HG02943 (cell line): ENCODE data around the gene KRTAP10-12.
"Not testable (repeated sequence)": the region's sequence is repeated elsewhere in the genome, so short reads cannot be mapped to it uniquely, and the experiment has no call there.

Experiments used
- ATAC-seq: cut with Tn5 transposase; IDR thresholded peaks from one replicate; pipeline ENCODE4 v1.9.1; 2021; ENCODE audit warnings: mild to moderate bottlenecking, low read depth, moderate library complexity; ENCODE audit not compliant: unreplicated experiment

Gene KRTAP10-12

GRCh38 chr21:44667612-44668011 is 29.4 kb upstream of the KRTAP10-12 start:
- ATAC-seq = no peak

DNA sequence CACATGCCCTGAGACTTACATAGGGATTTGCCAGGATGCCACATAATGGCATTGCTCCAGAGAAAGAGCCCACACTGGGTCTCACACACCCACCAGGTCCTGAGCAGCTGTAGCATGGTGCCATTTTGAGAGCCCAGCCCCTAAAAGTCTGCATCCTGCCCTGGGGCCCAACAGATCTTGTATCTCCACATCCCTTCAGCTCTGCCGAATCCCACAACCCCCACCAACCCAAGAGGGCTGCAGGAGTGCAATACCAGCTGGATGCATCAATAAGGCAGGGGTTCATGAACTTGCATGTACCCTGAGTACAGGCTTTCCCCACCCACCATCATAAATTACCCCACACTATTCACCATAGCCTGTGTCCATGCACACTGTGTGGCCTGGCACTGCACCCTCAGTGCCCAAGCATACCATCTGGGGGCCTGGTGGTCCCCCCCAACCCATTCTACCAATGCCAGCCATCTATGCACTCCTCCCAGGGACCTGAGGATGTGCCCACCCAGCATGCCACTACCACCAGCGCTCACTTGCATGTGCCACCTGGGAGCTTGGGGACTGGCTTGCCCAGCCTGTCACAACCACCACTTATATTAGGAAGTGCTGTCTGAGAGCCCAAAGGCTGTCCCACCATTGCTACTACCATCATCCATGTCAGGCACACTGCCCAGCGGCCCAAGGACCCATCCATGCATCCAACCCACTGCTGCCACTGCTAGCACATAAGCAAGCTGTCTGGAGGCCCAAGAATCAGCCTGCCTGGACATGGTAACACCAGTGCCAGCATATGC is 26.1 kb upstream of the KRTAP10-12 start:
- no peak for ATAC-seq

- ATAC-seq = no peak
Observed at GRCh38 chr21:44671911-44672310, 25.1 kb upstream of the KRTAP10-12 start.

GRCh38 chr21:44677881-44678280 is 19.1 kb upstream of the KRTAP10-12 start:
- no peak for ATAC-seq

- no peak for ATAC-seq
Observed at GRCh38 chr21:44681152-44681551, 15.8 kb upstream of the KRTAP10-12 start.

GRCh38 chr21:44681861-44682579 is 15.0 kb upstream of the KRTAP10-12 start, which contains the start of gene KRTAP12-1:
Gene KRTAP12-1 (minus strand): TSS chr21:44682163. CDS start chr21:44682123, 40 bp downstream.
- ATAC-seq = no peak

GRCh38 chr21:44682580-44683151 is 14.3 kb upstream of the KRTAP10-12 start:
- no peak for ATAC-seq

GRCh38 chr21:44684077-44684476 is 12.9 kb upstream of the KRTAP10-12 start:
- no peak for ATAC-seq

DNA sequence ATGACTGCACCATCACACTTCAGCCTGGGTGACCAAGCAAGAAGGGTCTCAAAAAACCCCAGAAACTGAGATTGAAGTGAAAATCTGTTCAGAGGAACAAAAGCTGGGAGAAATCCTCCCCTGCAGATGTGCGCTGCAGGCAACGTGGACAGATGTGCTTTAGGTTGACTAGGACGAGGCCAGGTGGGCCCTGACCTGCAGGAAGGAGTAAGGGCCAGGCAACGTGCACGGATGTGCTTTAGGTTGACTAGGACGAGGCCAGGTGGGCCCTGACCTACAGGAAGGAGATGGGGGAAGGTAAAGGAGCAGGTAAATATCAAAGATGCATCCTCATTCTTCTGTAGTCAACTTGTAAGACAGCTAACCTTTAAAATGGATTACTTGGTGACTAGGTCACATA is 12.5 kb upstream of the KRTAP10-12 start:
- ATAC-seq = no peak

- not testable (repeated sequence) for ATAC-seq
Observed at GRCh38 chr21:44685050-44685449, 11.9 kb upstream of the KRTAP10-12 start.

DNA sequence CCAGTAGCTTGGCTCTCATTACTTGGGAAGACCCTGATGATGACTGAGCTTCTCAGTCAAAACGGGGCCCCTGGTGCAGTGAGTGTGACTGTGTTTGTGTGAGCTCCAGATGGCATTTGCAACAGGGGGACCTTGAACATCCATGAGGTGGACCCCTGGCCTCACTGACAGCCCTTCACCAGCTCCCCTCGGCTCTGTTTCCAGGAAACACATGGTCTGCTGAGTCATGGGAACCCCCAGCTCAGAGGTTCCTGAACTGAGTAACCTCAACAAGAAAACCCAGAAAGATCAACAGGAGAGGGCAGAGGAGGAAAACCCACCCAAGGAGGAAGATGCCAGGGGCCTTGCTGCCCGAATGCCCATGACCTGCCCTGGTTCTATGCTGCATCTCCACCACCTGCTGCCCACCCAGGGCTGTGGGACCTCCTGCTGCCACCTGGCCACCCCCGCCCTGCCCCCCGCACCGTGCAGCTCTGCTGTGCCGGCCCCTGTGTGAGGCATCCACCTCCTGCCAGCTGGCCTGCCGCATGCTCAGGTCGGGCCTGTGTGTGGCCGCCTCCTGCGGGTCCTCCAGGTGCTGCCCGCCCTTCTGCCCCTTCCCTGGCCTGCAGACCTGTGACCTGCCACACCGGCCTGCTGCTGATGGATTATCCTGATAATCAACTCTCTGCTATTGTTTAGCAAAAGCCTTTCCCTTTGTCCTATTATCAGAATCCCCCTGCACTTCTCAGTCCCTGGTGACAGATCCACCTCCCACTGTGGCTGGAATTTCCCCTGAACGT is 10.8 kb upstream of the KRTAP10-12 start:
- ATAC-seq = no peak

DNA sequence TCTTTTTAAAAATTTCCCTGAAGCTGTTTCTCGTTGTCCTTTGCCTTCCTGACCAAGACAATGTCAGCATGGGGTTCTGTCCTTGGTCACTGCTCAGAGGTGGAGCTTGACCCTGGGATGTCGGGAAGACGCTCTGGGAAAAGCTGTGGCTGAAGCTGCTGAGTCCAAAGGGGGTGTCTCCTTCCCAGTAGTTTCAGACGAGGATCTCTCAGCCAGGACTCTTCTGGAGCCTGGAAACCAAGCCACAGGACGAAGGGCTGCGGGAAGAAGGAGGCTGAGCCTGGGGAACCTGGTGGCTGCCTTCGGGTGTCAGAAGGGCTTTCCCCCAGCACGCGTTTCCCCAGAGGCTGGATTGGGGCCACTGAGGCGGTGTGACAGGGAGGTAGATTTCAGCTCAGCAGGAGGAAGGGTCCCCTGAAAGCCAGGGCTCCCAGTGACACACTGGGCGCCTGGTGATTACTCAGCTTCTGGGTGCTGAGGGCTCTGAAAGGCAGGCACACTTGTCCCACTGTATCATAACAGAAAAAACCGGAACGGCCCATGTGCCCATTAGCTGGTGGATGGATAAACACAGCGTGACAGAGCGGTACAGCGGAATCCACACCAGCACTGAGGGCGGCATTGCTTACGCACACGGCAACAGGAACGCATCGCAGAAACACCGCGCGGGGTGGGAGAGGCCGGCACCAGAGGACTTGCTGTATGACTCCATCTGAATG is 10.0 kb upstream of the KRTAP10-12 start:
- ATAC-seq = no peak

GRCh38 chr21:44687671-44688070 is 9.3 kb upstream of the KRTAP10-12 start:
- ATAC-seq = no peak

GRCh38 chr21:44689740-44690139 is 7.2 kb upstream of the KRTAP10-12 start:
- not testable (repeated sequence) for ATAC-seq

DNA sequence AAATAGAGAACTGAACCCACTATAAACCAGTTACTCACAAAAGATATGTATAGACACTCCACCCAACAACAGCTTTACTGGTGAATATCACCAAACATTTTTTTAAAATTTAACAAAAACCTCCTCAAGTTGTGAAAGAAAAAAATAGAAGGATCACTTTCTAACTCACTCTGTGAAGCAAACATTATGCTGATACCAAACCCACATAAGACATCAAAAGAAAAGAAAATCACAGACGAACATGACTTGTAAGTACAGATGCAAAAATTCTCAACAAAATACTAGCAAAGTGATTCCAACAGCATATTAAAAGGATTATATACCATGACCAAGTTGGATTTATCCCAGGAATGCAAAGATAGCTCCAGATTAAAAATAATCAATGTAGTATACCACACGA is 5.3 kb upstream of the KRTAP10-12 start:
- ATAC-seq = no peak

DNA sequence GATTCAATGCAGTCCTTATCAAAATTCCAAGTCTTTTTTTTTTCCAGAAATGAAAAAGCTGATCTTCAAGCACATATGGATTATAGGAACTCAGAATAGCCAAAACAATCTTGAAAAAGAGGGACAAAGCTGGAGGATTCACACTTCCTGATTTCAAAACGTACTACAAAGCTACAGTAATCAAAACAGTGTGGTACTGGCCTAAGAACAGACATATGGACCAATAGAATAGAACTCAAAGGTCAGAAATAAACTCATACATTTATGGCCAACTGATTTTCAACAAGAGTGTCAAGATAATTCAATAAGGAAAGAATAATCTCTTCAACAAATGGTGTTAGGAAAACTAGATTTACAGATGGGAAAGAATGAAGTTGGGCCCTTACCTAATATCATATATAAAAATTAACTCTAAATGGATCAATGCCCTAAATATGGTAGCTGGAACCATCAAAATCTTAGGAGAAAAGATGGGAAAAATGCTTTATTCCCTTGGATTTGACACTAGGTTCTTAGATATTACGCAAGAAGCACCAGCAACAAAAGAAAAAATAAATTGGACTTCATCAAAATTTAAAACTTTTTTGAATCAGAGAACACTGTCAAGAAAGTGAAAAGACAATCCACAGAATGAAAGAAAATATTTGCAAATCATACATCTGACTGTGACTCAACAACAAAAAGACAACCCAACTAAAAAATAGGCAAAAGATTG is 4.0 kb upstream of the KRTAP10-12 start:
- ATAC-seq = no peak

- ATAC-seq = no peak
Observed at GRCh38 chr21:44694776-44695175, 2.2 kb upstream of the KRTAP10-12 start.

DNA sequence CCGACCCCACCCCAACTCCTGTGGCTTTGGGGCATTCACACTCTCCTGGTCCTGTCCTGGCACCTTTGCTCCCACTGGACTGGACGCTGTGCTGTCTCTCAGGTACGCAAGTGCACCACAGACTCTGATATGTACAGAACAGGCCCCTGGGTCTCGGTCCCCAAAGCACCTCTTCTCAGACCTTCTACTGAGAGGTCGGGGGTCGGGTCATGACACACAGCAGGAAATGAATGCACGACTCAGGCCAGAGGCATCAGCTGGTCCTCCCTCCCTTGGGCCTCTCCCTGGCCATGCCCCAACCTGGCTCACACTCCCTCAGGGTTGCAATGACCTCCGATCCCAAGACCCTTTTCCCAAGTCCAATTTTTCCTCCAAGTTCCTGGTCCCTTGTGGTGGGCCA is 1.8 kb upstream of the KRTAP10-12 start:
- no peak for ATAC-seq

DNA sequence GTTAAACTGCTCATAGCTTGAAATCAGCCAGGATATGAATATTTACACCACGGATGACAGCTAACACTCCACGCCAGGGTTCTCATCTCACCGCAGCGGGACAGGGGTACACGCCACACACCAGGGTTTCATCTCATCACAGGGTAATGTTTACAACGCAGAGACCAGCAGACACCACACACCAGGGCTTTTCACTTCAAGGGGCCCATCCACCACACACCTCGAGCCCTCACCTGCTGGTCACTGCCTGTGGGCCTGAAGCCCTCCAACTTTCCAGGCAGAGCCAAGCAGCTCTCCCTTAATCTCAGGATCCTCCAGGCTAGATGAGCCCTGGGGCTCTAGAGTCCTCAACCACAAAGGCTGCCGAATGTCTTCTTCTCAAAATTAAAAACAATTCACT is 1.3 kb upstream of the KRTAP10-12 start:
- no peak for ATAC-seq
